IMR-90 (cell line): Measurements from ENCODE around the gene SLC12A1. TPM values are rescaled to one million over a fixed set of nuclear protein-coding genes. Genes with fewer than 3 reads are reported as not detected.
A peak's percentile ranks its signal among the peaks of the same experiment; 100 is the strongest.

Experiments used
- ATAC-seq: fragments of 200-7000 bp; cut with Tn5 transposase; 2 replicates; pipeline ENCODE4 v1.9.1; 2020; ENCODE audit warnings: low read depth, mild to moderate bottlenecking, moderate library complexity
- BruUV-seq: library from RNA; stranded (reverse); fragments of 400-500 nt; replicated peaks from 2 replicates; lab custom pipeline; 2021; lab: Mats Ljungman, UMichigan
- CTCF ChIA-PET: fragments of 300-600 bp; formaldehyde crosslinking; extraction: SDS; loops from one replicate; lab custom pipeline; 2021; ENCODE audit warnings: antibody characterized with exemption; lab: Yijun Ruan, JAX
- POLR2A ChIA-PET: fragments of 300-600 bp; sonication (Branson Sonifier 250); formaldehyde crosslinking; loops from one replicate; lab custom pipeline; 2022; ENCODE audit warnings: antibody characterized with exemption; ENCODE audit not compliant: unreplicated experiment; lab: Charles Lee
- DNase-seq: peaks from one replicate; pipeline ENCODE4 v3.0.0; 2013
- H2AFZ ChIP-seq: replicated peaks from 2 replicates; pipeline ENCODE3; 2013; ENCODE audit warnings: low read length, mild to moderate bottlenecking; ENCODE audit not compliant: poor library complexity
- H2AK5ac ChIP-seq: 2 replicates; pipeline ENCODE4 v1.6.1; 2013; ENCODE audit warnings: low read depth, low read length, inconsistent platforms
- H2AK9ac ChIP-seq: replicated peaks from 2 replicates; pipeline ENCODE3; 2013; ENCODE audit warnings: mild to moderate bottlenecking, low read depth, low read length, moderate library complexity; ENCODE audit not compliant: poor library complexity
- H2BK120ac ChIP-seq: 2 replicates; pipeline ENCODE4 v1.6.1; 2013; ENCODE audit warnings: low read depth, low read length, inconsistent platforms
- H2BK15ac ChIP-seq: 3 replicates; pipeline ENCODE4 v1.6.1; 2013; ENCODE audit warnings: low read depth, low read length, inconsistent platforms
- H2BK20ac ChIP-seq: 2 replicates; pipeline ENCODE4 v1.6.1; 2013; ENCODE audit warnings: low read depth, mild to moderate bottlenecking, inconsistent platforms, low read length, moderate library complexity
- H2BK5ac ChIP-seq: 2 replicates; pipeline ENCODE4 v1.6.1; 2013; ENCODE audit warnings: mild to moderate bottlenecking, low read depth, low read length, inconsistent platforms; ENCODE audit not compliant: poor library complexity, severe bottlenecking
- H3K14ac ChIP-seq: replicated peaks from 2 replicates; pipeline ENCODE4 v1.6.1; 2013; ENCODE audit warnings: low read depth, low read length, inconsistent platforms
- H3K18ac ChIP-seq: 2 replicates; pipeline ENCODE4 v1.6.1; 2013; ENCODE audit warnings: low read depth, low read length, control low read depth
- H3K23ac ChIP-seq: 2 replicates; pipeline ENCODE4 v1.6.1; 2013; ENCODE audit warnings: low read depth, low read length, inconsistent platforms
- H3K27ac ChIP-seq: 2 replicates; pipeline ENCODE4 v1.5.1; 2013; ENCODE audit warnings: mild to moderate bottlenecking, control low read depth, low read length; ENCODE audit not compliant: insufficient read depth
- H3K27me3 ChIP-seq: 2 replicates; pipeline ENCODE4 v1.6.1; 2013; ENCODE audit warnings: low read length; ENCODE audit not compliant: control insufficient read depth, insufficient read depth
- H3K36me3 ChIP-seq: 2 replicates; pipeline ENCODE4 v1.6.1; 2013; ENCODE audit warnings: low read length, mixed read lengths; ENCODE audit not compliant: control insufficient read depth, insufficient read depth
- H3K4ac ChIP-seq: 2 replicates; pipeline ENCODE4 v1.6.1; 2013; ENCODE audit warnings: low read depth, low read length, inconsistent platforms
- H3K4me1 ChIP-seq: 2 replicates; pipeline ENCODE4 v1.6.1; 2013; ENCODE audit warnings: low read length, mixed read lengths; ENCODE audit not compliant: control insufficient read depth, insufficient read depth
- H3K4me2 ChIP-seq: 2 replicates; pipeline ENCODE4 v1.6.1; 2013; ENCODE audit warnings: low read depth, mild to moderate bottlenecking, control low read depth, low read length, moderate library complexity
- H3K4me3 ChIP-seq: 2 replicates; pipeline ENCODE4 v1.5.1; 2013; ENCODE audit warnings: low read depth, mild to moderate bottlenecking, control low read depth, low read length, moderate library complexity; ENCODE audit not compliant: insufficient read depth
- H3K56ac ChIP-seq: 2 replicates; pipeline ENCODE4 v1.6.1; 2013; ENCODE audit warnings: low read length, inconsistent platforms; ENCODE audit not compliant: insufficient read depth; ENCODE audit errors: extremely low read depth
- H3K79me1 ChIP-seq, 2 experiments: 2 replicates each; pipeline ENCODE4 v1.6.1; 2013; ENCODE audit warnings: low read length in 2 of 2, inconsistent platforms in 1 of 2, low read depth in 1 of 2
- H3K9ac ChIP-seq: 2 replicates; pipeline ENCODE4 v1.6.1; 2013; ENCODE audit warnings: low read depth, low read length, control low read depth
- H3K9me1 ChIP-seq: 2 replicates; pipeline ENCODE4 v1.6.1; 2013; ENCODE audit warnings: low read length, inconsistent platforms; ENCODE audit not compliant: insufficient read depth
- H3K9me3 ChIP-seq: 2 replicates; pipeline ENCODE4 v1.6.1; 2013; ENCODE audit warnings: low read length; ENCODE audit not compliant: control insufficient read depth, insufficient read depth
- H4K20me1 ChIP-seq: 2 replicates; pipeline ENCODE4 v1.6.1; 2013; ENCODE audit warnings: low read length, inconsistent platforms; ENCODE audit not compliant: insufficient read depth
- H4K5ac ChIP-seq: 2 replicates; pipeline ENCODE4 v1.6.1; 2013; ENCODE audit warnings: mild to moderate bottlenecking, low read depth, low read length, control low read depth
- H4K8ac ChIP-seq, 2 experiments: 2 replicates each; pipeline ENCODE4 v1.6.1; 2013; ENCODE audit warnings: low read depth in 2 of 2, low read length in 2 of 2, control low read depth in 1 of 2, inconsistent platforms in 1 of 2
- H4K91ac ChIP-seq: 2 replicates; pipeline ENCODE4 v1.6.1; 2013; ENCODE audit warnings: low read depth, low read length, inconsistent platforms; ENCODE audit not compliant: insufficient read depth
- BHLHE40 ChIP-seq: fragments of 150-350 bp; IDR thresholded peaks from 2 replicates; pipeline ENCODE4 v1.6.1; 2016; ENCODE audit warnings: mild to moderate bottlenecking, low read depth, low read length
- ELK1 ChIP-seq: fragments of 150-350 bp; IDR thresholded peaks from 2 replicates; pipeline ENCODE4 v1.6.1; 2016; ENCODE audit warnings: low read depth, mild to moderate bottlenecking, low read length, moderate library complexity, borderline replicate concordance
- MAZ ChIP-seq: IDR thresholded peaks from 2 replicates; pipeline ENCODE4 v1.6.1; 2012; ENCODE audit warnings: low read depth, mild to moderate bottlenecking, low read length, improper control_type of control experiment, moderate library complexity, borderline replicate concordance
- NFE2L2 ChIP-seq: fragments of 150-350 bp; IDR thresholded peaks from 2 replicates; pipeline ENCODE4 v1.6.1; 2016; ENCODE audit warnings: low read depth, mild to moderate bottlenecking, low read length
- POLR2A ChIP-seq: IDR thresholded peaks from 2 replicates; pipeline ENCODE4 v1.6.1; 2012; ENCODE audit warnings: mild to moderate bottlenecking, low read depth, low read length
- RCOR1 ChIP-seq: IDR thresholded peaks from 2 replicates; pipeline ENCODE4 v1.6.1; 2012; ENCODE audit warnings: mild to moderate bottlenecking, low read length, improper control_type of control experiment; ENCODE audit not compliant: insufficient replicate concordance
- RFX5 ChIP-seq: IDR thresholded peaks from 2 replicates; pipeline ENCODE4 v1.8.0; 2012; ENCODE audit warnings: low read depth, mild to moderate bottlenecking, low read length, moderate library complexity
- SMC3 ChIP-seq: fragments of 150-350 bp; IDR thresholded peaks from 2 replicates; pipeline ENCODE4 v1.6.1; 2016; ENCODE audit warnings: low read depth, mild to moderate bottlenecking, antibody characterized with exemption, low read length, moderate library complexity
- WGBS, 2 experiments: methylation state at CpG; one replicate each; pipeline versions ENCODE4 v1.1.5 to v1.1.7; 2013; ENCODE audit warnings: missing lambda C conversion rate in 2 of 2; ENCODE audit not compliant: insufficient read length in 1 of 2; ENCODE audit errors: extremely low coverage in 2 of 2; 5-methylcytosine and 5-hydroxymethylcytosine counted together
- dilution Hi-C: fragments of 300-500 bp; cut with HindIII; formaldehyde crosslinking; loops from one replicate; pipeline ENCODE4 v1.14.3; 2018; ENCODE audit warnings: low sequenced_read_pairs; ENCODE audit not compliant: unreplicated experiment
- in situ Hi-C: fragments of 300-500 bp; cut with MboI; formaldehyde crosslinking; loops from 3 replicates; pipeline ENCODE4 v1.14.3; 2019; ENCODE audit warnings: low sequenced_read_pairs, inconsistent platforms, mixed read lengths
- intact Hi-C: fragments of 100-400 bp; cut with micrococcal nuclease; formaldehyde crosslinking; loops from 2 replicates; pipeline ENCODE4 v1.10.0; 2022
- polyA plus RNA-seq, 3 experiments: library from polyadenylated mRNA; depleted of rRNA; stranded (reverse); fragments of >200 nt; gene quantifications; 2 replicates each; pipeline ENCODE4 v1.2.3, GENCODE V29; 2012; ENCODE audit warnings: low replicate concordance in 1 of 3
- total RNA-seq: library from RNA; depleted of rRNA; stranded (reverse); fragments of >200 nt; gene quantifications from 2 replicates; pipeline ENCODE4 v1.2.3, GENCODE V29; 2012

The SLC12A1 gene
- total and polyA plus RNA-seq, 2 of the 4 experiments (the other 2 are of a cell fraction): not detected

- no peak overlapping the region for H3K56ac ChIP-seq
- no peak overlapping the region for H3K18ac ChIP-seq
- no peak overlapping the region for H3K23ac ChIP-seq
- peak; percentile 38 for DNase-seq
- ChIA-PET POLR2A (no interaction called here), CTCF (no interaction called here)
- no peak overlapping the region for H2AFZ ChIP-seq
- in situ Hi-C loops (no loop called here), dilution Hi-C loops (no loop called here), intact Hi-C loops (no loop called here)
- no peaks in the 10 kb centered on the region for H4K20me1 ChIP-seq
- no peak overlapping the region for H2AK5ac ChIP-seq
- TF ChIP-seq SMC3 (no peak), BHLHE40 (no peak), RFX5 (no peak), ELK1 (no peak), POLR2A (no peak), RCOR1 (no peak), NFE2L2 (no peak), MAZ (no peak)
- H2BK20ac ChIP-seq: no peak overlapping the region
- BruUV-seq: no TSS peak
- no peak overlapping the region for H2AK9ac ChIP-seq
- H3K4me2 ChIP-seq: no peak overlapping the region
- no peak overlapping the region for H3K4me3 ChIP-seq
- no peak overlapping the region for H3K14ac ChIP-seq
- no peaks in the 10 kb centered on the region; the same call in 1 of the 2 replicates for H3K4me1 ChIP-seq
- no peak overlapping the region for H2BK120ac ChIP-seq
- no peaks in the 10 kb centered on the region for H3K36me3 ChIP-seq
- H2BK5ac ChIP-seq: no peak overlapping the region
- H3K79me1 ChIP-seq: peaks cover 15 to 17% of the 10 kb centered on the region in 2 experiments
- no peak overlapping the region for H3K27ac ChIP-seq
- H2BK15ac ChIP-seq: no peak overlapping the region
- no CpG with 5 or more reads among the region's 4 CpGs for WGBS, 2 experiments
- H3K27me3 ChIP-seq: 0 out of 2 replicates have a peak, but pooled peaks cover under 1% of the 10 kb centered on the region
- no peak overlapping the region for H3K4ac ChIP-seq
- H4K91ac ChIP-seq: no peak overlapping the region
- H4K5ac ChIP-seq: no peak overlapping the region
- H3K9me3 ChIP-seq: no peaks in the 10 kb centered on the region
- no peak overlapping the region for H3K9ac ChIP-seq
- H3K9me1 ChIP-seq: no peaks in the 10 kb centered on the region
- no peak for ATAC-seq
- no peak overlapping the region for H4K8ac ChIP-seq
These were observed 30.0 kb upstream of the SLC12A1 start for GRCh38 chr15:48176112-48176511.
